ENCODE data around the gene KRTAP6-3.

KRTAP6-3 gene

GRCh38 chr21:30628109-30628508 is 35.9 kb downstream of the KRTAP6-3 start:
- DNase-seq = no peak

DNA sequence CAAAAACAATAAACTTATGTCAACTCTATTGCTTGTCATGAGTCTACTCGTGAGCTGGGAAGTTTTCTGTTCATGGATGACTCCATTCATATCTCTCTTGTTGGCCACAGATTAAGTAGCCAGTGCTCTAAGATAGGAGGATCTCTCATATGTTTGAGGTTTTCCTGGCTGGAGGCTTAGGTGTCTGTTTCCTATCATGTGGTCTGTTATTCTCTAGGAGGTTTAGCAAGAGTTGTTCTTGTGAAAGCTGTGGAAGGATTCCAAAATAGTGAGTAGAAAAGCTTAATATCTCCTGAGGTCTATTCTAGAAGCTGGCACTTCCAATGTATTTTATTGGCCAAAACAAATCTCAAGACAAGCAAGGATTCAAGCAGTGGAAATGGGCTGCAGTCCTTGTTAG is 37.0 kb downstream of the KRTAP6-3 start:
- no peak for DNase-seq

GRCh38 chr21:30634906-30635305 is 42.7 kb downstream of the KRTAP6-3 start, which contains the start of gene KRTAP20-2:
KRTAP20-2 (plus strand) TSS chr21:30635206; CDS start chr21:30635264, 58 bp downstream.
- no peak for DNase-seq

DNA sequence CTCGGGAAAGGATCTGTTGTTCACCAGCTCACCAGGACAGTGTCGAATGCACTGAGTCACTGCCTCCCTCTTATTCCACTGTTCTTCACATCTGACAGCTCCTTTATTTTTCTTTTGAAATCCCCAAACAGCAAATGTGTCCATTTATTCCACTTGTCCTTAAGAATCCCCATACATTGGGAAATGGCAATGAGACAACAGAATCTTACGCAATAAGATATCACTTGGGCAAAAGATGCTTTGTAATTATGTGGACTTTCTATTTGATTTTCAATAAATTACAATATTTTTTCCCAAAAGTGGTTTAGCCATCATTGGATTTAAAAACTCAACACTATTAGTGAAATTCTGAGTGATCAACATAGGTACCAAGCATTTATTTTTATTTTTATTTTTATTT is 46.4 kb downstream of the KRTAP6-3 start:
- DNase-seq = no peak

- no peak for DNase-seq
Observed at GRCh38 chr21:30642564-30642963, 50.3 kb downstream of the KRTAP6-3 start, which contains the start of gene KRTAP20-3. KRTAP20-3 (plus strand) TSS chr21:30642864.
